ENCODE measurements around the gene ACOXL.
"Not testable (repeated sequence)": the region's sequence is repeated elsewhere in the genome, so short reads cannot be mapped to it uniquely, and the experiment has no call there.

ACOXL gene
- 0 to 0.09 reads per million in 2 donors for total RNA-seq

GRCh38 chr2:110732422-110733413, at the start of gene ACOXL:
Gene ACOXL, plus strand, starts transcription at chr2:110732573. Its CDS starts 35,817 bp downstream, at chr2:110768390.
- DNase-seq: peak; percentile 10

GRCh38 chr2:110682872-110683271, 49.5 kb upstream of the ACOXL start:
- DNase-seq: no peak

GRCh38 chr2:110687775-110688484, 44.4 kb upstream of the ACOXL start:
- not testable (repeated sequence) for DNase-seq

GRCh38 chr2:110688594-110689091, 43.7 kb upstream of the ACOXL start:
- DNase-seq: no peak

- DNase-seq: no peak
Observed at GRCh38 chr2:110690083-110690965, 42.0 kb upstream of the ACOXL start.

GRCh38 chr2:110691612-110692258, 40.6 kb upstream of the ACOXL start:
- no peak for DNase-seq

GRCh38 chr2:110695146-110695898, 37.1 kb upstream of the ACOXL start:
- DNase-seq: not testable (repeated sequence)

GRCh38 chr2:110698253-110698652, 34.1 kb upstream of the ACOXL start:
- DNase-seq: not testable (repeated sequence)

- DNase-seq: no peak
Observed at GRCh38 chr2:110702514-110703380, 29.6 kb upstream of the ACOXL start.

GRCh38 chr2:110707386-110707965, 24.9 kb upstream of the ACOXL start:
- no peak for DNase-seq

GRCh38 chr2:110708455-110708854, 23.9 kb upstream of the ACOXL start:
- DNase-seq: no peak

GRCh38 chr2:110712737-110713136, 19.6 kb upstream of the ACOXL start:
- DNase-seq: no peak

- DNase-seq: no peak
Observed at GRCh38 chr2:110713513-110714362, 18.6 kb upstream of the ACOXL start.

- DNase-seq: no peak
Observed at GRCh38 chr2:110714452-110715224, 17.7 kb upstream of the ACOXL start.

GRCh38 chr2:110716959-110717645, 15.3 kb upstream of the ACOXL start:
- no peak for DNase-seq

GRCh38 chr2:110717734-110718133, 14.6 kb upstream of the ACOXL start:
- no peak for DNase-seq

GRCh38 chr2:110718382-110718781, 14.0 kb upstream of the ACOXL start:
- DNase-seq: no peak

Measured in activated gamma-delta T cell (primary cell).